Pancreas (tissue), 10 donors: ENCODE data around the gene TTC23L. TPM values are rescaled to one million over a fixed set of nuclear protein-coding genes. Genes with fewer than 3 reads are reported as not detected.

Source experiments
- ATAC-seq, 4 donors: fragments of 200-7000 bp; cut with Tn5 transposase; one replicate each; pipeline versions ENCODE4 v1.8.0 to v1.9.1; 2020; ENCODE audit warnings: mild to moderate bottlenecking in 4 of 4, moderate library complexity in 4 of 4
- DNase-seq, 6 donors: peaks; one replicate each; pipeline ENCODE4 v3.0.0-alpha.2; 2020
- FAIRE-seq: peaks from 2 replicates; lab custom pipeline; 2012; peaks lifted over from hg19 to GRCh38; lab: Jason Lieb, UNC
- H3K27ac ChIP-seq, 4 donors: fragments of 200-600 bp; sonication (generic); 1 replicate in 3 of 4; 2 replicates in 1 of 4; pipeline versions ENCODE4 v1.5.0 to v1.8.0; 2020
- H3K27me3 ChIP-seq, 4 donors: fragments of 200-600 bp; one replicate each; pipeline ENCODE4 v1.8.0; 2021
- H3K36me3 ChIP-seq, 3 donors: fragments of 200-600 bp; sonication (generic) in 1 of 3; one replicate each; pipeline versions ENCODE4 v1.5.0 to v1.8.0; 2020 to 2021
- H3K4me1 ChIP-seq, 3 donors: fragments of 200-600 bp; one replicate each; pipeline ENCODE4 v1.8.0; 2021
- H3K4me3 ChIP-seq, 4 donors: fragments of 200-600 bp; sonication (generic) in 2 of 4; one replicate each; pipeline versions ENCODE4 v1.5.0 to v1.8.0; 2020 to 2021
- H3K9me3 ChIP-seq, 4 donors: fragments of 200-600 bp; one replicate each; pipeline ENCODE4 v1.8.0; 2021
- CTCF ChIP-seq, 4 donors: fragments of 200-600 bp; sonication (generic) in 3 of 4; IDR thresholded peaks; one replicate each; pipeline versions ENCODE4 v1.5.0 to v1.8.0; 2021; ENCODE audit warnings: antibody characterized with exemption in 4 of 4
- WGBS, 2 donors: extraction: QIAGEN DNeasy Blood & Tissue Kit; methylation state at CpG; one replicate each; pipeline ENCODE4 v1.1.7; 2013; 5-methylcytosine and 5-hydroxymethylcytosine counted together
- intact Hi-C, 3 donors: fragments of 100-400 bp; cut with DNase I; formaldehyde crosslinking; loops; one replicate each; pipeline versions ENCODE4 v1.11.1 to v1.14.2; 2022
- polyA plus RNA-seq, 2 donors: library from polyadenylated mRNA; stranded (reverse); fragments of 200-250 nt; gene quantifications; one replicate each; pipeline ENCODE4 v1.2.3, GENCODE V29; 2013
- total RNA-seq, 6 donors: library from RNA; stranded (reverse); fragmentation: NEBNext Ultra II Directional in 4 of 6; extraction: Animal tissue kit (Norgen Biotek cat#: 25700) in 4 of 6; gene quantifications; one replicate each; pipeline versions ENCODE4 v1.2.1 to v1.2.4, GENCODE V29; 2021 to 2023
- donor health status: healthy with polysubstance abuse.
- donor health status: DM: no; HTN: no; CAD: no; lungs with moderate emphysema.
- donor health status: DM: no; HTN: no; CAD: no.
- donor health status: control.
- donor health status: control.
- donor health status: Bipolar disorder and iron deficiency.
- donor health status: DM: yes; HTN: yes; CAD: no.
- donor health status: DM: no; HTN: no; CAD: no.
- donor health status: DM: no; HTN: no; CAD: no.
- donor health status: DM: yes; HTN: yes; CAD: no.

The TTC23L gene
- total and polyA plus RNA-seq, 8 donors, result 0.04 to 0.66 (median 0.19) TPM

GRCh38 chr5:34813509-34813908 lies 25.5 kb upstream of the TTC23L start:
- FAIRE-seq (no peak), ATAC-seq (no peak), DNase-seq (no peak)
- Histone ChIP-seq H3K4me1 (no peaks in the 10 kb centered on the region), H3K36me3 (no peaks in the 10 kb centered on the region), H3K27ac (no peak overlapping the region), H3K4me3 (no peak overlapping the region), H3K27me3 (peaks cover 0 to 3% (median 0%) of the 10 kb centered on the region in 4 donors), H3K9me3 (no peaks in the 10 kb centered on the region)
- intact Hi-C loops, result no loop called here
- TF ChIP-seq CTCF (IDR thresholded peaks at IDR 0.05), result no peak
- whole genome bisulfite sequencing, 2 donors, result 74 to 76% methylated on average over 3 of the region's 3 CpGs

- intact Hi-C loops, result no loop called here
- no peak for DNase-seq
- ATAC-seq, result no peak
- H3K9me3 ChIP-seq, result no peaks in the 10 kb centered on the region
- no peak overlapping the region for H3K4me3 ChIP-seq
- 92 to 95% methylated on average over 3 of the region's 3 CpGs for WGBS, 2 donors
- peaks cover 0 to 3% (median 0%) of the 10 kb centered on the region in 4 donors for H3K27me3 ChIP-seq
- FAIRE-seq, result no peak
- no peak overlapping the region for H3K27ac ChIP-seq
- no peak for TF ChIP-seq CTCF (IDR thresholded peaks at IDR 0.05)
- H3K36me3 ChIP-seq, result peaks cover 0 to under 1% (median 0%) of the 10 kb centered on the region in 3 donors
- no peaks in the 10 kb centered on the region for H3K4me1 ChIP-seq
These were observed 21.2 kb upstream of the TTC23L start for GRCh38 chr5:34817558-34818351.

GRCh38 chr5:34818717-34819116 lies 20.2 kb upstream of the TTC23L start:
- no peaks in the 10 kb centered on the region for H3K4me1 ChIP-seq
- ATAC-seq, result no peak
- no peak overlapping the region for H3K4me3 ChIP-seq
- no peak for FAIRE-seq
- intact Hi-C loops, result no loop called here
- no peak for DNase-seq
- H3K9me3 ChIP-seq, result no peaks in the 10 kb centered on the region
- H3K27me3 ChIP-seq, result peaks cover 0 to 3% (median 0%) of the 10 kb centered on the region in 4 donors
- H3K27ac ChIP-seq, result no peak overlapping the region
- TF ChIP-seq CTCF (IDR thresholded peaks at IDR 0.05), result no peak
- 93 to 97% methylated on average over 3 of the region's 3 CpGs for WGBS, 2 donors
- peaks cover 0 to 10% (median 0%) of the 10 kb centered on the region in 3 donors for H3K36me3 ChIP-seq

- H3K27ac ChIP-seq, result no peak overlapping the region
- peaks cover 0 to 14% (median 0%) of the 10 kb centered on the region in 3 donors for H3K36me3 ChIP-seq
- H3K27me3 ChIP-seq, result no peaks in the 10 kb centered on the region
- intact Hi-C loops, result no loop called here
- no peaks in the 10 kb centered on the region for H3K4me1 ChIP-seq
- no peak for FAIRE-seq
- no peak overlapping the region for H3K4me3 ChIP-seq
- no peak for DNase-seq
- 93 to 97% methylated on average over 1 of the region's 1 CpG for WGBS, 2 donors
- no peak for TF ChIP-seq CTCF (IDR thresholded peaks at IDR 0.05)
- no peaks in the 10 kb centered on the region for H3K9me3 ChIP-seq
- ATAC-seq, result no peak
These were observed 18.4 kb upstream of the TTC23L start for GRCh38 chr5:34820593-34820992.
